22Rv1 (cell line): ENCODE results near the gene IL20RB.

ENCODE experiments used
- ZFX ChIP-seq: fragments of 450-650 bp; IDR thresholded peaks from 2 replicates; pipeline ENCODE4 v1.6.1; 2017; ENCODE audit warnings: antibody characterized with exemption, borderline replicate concordance
- TF ChIP-seq, protein P1 (sequence below): fragments of 450-650 bp; IDR thresholded peaks from 2 replicates; pipeline ENCODE4 v1.5.1; 2017; ENCODE audit warnings: mild to moderate bottlenecking

DNA sequence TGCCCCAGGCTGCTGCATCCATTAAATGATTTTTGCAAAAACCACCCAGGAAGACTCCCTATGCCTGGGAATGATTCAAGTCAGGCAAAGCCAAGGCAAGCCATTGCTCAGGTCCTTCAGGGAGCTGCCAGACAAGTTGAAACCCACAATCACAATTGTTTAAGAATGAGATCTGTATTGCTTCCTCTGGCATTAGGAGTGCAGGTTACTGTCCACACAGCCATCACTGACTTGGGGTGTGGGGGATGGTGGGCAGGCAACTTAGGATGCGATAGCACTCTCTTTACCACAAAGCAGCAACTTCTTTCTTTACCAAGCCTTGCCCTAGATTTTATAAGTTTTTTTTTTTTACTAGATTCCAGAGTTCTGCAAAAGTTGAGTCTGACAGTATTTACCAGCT is 15.0 kb upstream of the IL20RB start:
- TF ChIP-seq, protein P1, sequence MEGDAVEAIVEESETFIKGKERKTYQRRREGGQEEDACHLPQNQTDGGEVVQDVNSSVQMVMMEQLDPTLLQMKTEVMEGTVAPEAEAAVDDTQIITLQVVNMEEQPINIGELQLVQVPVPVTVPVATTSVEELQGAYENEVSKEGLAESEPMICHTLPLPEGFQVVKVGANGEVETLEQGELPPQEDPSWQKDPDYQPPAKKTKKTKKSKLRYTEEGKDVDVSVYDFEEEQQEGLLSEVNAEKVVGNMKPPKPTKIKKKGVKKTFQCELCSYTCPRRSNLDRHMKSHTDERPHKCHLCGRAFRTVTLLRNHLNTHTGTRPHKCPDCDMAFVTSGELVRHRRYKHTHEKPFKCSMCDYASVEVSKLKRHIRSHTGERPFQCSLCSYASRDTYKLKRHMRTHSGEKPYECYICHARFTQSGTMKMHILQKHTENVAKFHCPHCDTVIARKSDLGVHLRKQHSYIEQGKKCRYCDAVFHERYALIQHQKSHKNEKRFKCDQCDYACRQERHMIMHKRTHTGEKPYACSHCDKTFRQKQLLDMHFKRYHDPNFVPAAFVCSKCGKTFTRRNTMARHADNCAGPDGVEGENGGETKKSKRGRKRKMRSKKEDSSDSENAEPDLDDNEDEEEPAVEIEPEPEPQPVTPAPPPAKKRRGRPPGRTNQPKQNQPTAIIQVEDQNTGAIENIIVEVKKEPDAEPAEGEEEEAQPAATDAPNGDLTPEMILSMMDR = no peak
- no peak for TF ChIP-seq ZFX
